Liver (tissue), 9 donors: ENCODE measurements around the gene HASPIN. TPM values are rescaled to one million over a fixed set of nuclear protein-coding genes. Genes with fewer than 3 reads are reported as not detected.

Experiments
- DNase-seq: peaks from one replicate; pipeline ENCODE4 v3.0.0-alpha.2; 2017; ENCODE audit warnings: low spot score
- H3K27ac ChIP-seq, 2 donors: one replicate each; pipeline ENCODE4 v1.7.0; 2013; ENCODE audit warnings: inconsistent platforms in 2 of 2, low read length in 2 of 2, control low read depth in 1 of 2, low read depth in 1 of 2, mild to moderate bottlenecking in 1 of 2
- H3K27me3 ChIP-seq, 4 donors: one replicate each; pipeline versions ENCODE4 v1.6.1 to v1.7.0; 2013; ENCODE audit warnings: low read length in 3 of 4, inconsistent platforms in 1 of 4, mild to moderate bottlenecking in 1 of 4, moderate library complexity in 1 of 4; ENCODE audit not compliant: control insufficient read depth in 4 of 4, insufficient read depth in 4 of 4
- H3K36me3 ChIP-seq, 4 donors: one replicate each; pipeline versions ENCODE4 v1.6.1 to v1.7.0; 2013; ENCODE audit warnings: low read length in 3 of 4, mild to moderate bottlenecking in 3 of 4, low read depth in 1 of 4, moderate library complexity in 1 of 4; ENCODE audit not compliant: control insufficient read depth in 4 of 4, insufficient read depth in 3 of 4
- H3K4me1 ChIP-seq, 4 donors: one replicate each; pipeline versions ENCODE4 v1.6.1 to v1.7.0; 2013; ENCODE audit warnings: low read length in 3 of 4, mild to moderate bottlenecking in 3 of 4, moderate library complexity in 1 of 4; ENCODE audit not compliant: control insufficient read depth in 4 of 4, insufficient read depth in 4 of 4
- H3K4me3 ChIP-seq, 3 donors: one replicate each; pipeline versions ENCODE4 v1.6.1 to v1.7.0; 2013; ENCODE audit warnings: low read length in 3 of 3, control low read depth in 1 of 3, low read depth in 1 of 3, mild to moderate bottlenecking in 1 of 3
- H3K9ac ChIP-seq, 2 donors: one replicate each; pipeline ENCODE4 v1.7.0; 2013; ENCODE audit warnings: low read length in 2 of 2, mild to moderate bottlenecking in 2 of 2, moderate library complexity in 2 of 2, control low read depth in 1 of 2, low read depth in 1 of 2
- H3K9me3 ChIP-seq, 4 donors: one replicate each; pipeline versions ENCODE4 v1.6.1 to v1.7.0; 2013; ENCODE audit warnings: low read length in 3 of 4; ENCODE audit not compliant: control insufficient read depth in 4 of 4
- EGR1 ChIP-seq, 2 donors: IDR thresholded peaks; 2 replicates each; pipeline ENCODE4 v1.6.1; 2016 to 2018; ENCODE audit warnings: antibody characterized with exemption in 2 of 2, low read depth in 2 of 2
- FOXA1 ChIP-seq: IDR thresholded peaks from 2 replicates; pipeline ENCODE4 v1.6.1; 2016; ENCODE audit warnings: antibody characterized with exemption
- FOXA2 ChIP-seq: IDR thresholded peaks from 2 replicates; pipeline ENCODE4 v1.6.1; 2016; ENCODE audit warnings: antibody characterized with exemption
- GABPA ChIP-seq, 2 donors: IDR thresholded peaks in 1 of 2; conservative IDR thresholded peaks in 1 of 2; 2 replicates each; pipeline ENCODE4 v1.6.1; 2016; ENCODE audit warnings: antibody characterized with exemption in 2 of 2, mild to moderate bottlenecking in 1 of 2, moderate library complexity in 1 of 2
- HNF4A ChIP-seq, 2 donors: conservative IDR thresholded peaks; 2 replicates each; pipeline ENCODE4 v1.6.1; 2016; ENCODE audit warnings: antibody characterized with exemption in 2 of 2, mild to moderate bottlenecking in 2 of 2
- HNF4G ChIP-seq: IDR thresholded peaks from 2 replicates; pipeline ENCODE4 v1.6.1; 2016; ENCODE audit warnings: antibody characterized with exemption
- JUND ChIP-seq, 2 donors: IDR thresholded peaks; 2 replicates each; pipeline ENCODE4 v1.6.1; 2016; ENCODE audit warnings: antibody characterized with exemption in 2 of 2
- NR2F2 ChIP-seq: IDR thresholded peaks from 2 replicates; pipeline ENCODE4 v1.6.1; 2016; ENCODE audit warnings: antibody characterized with exemption
- RAD21 ChIP-seq, 2 donors: IDR thresholded peaks; 2 replicates each; pipeline ENCODE4 v1.6.1; 2016; ENCODE audit warnings: antibody characterized with exemption in 2 of 2, mild to moderate bottlenecking in 2 of 2
- RXRA ChIP-seq, 2 donors: IDR thresholded peaks; 2 replicates each; pipeline ENCODE4 v1.6.1; 2017 to 2018; ENCODE audit warnings: antibody characterized with exemption in 2 of 2, mild to moderate bottlenecking in 1 of 2
- SP1 ChIP-seq: IDR thresholded peaks from 2 replicates; pipeline ENCODE4 v1.6.1; 2018; ENCODE audit warnings: antibody characterized with exemption, mild to moderate bottlenecking
- TAF1 ChIP-seq: conservative IDR thresholded peaks from 2 replicates; pipeline ENCODE4 v1.6.1; 2016; ENCODE audit warnings: antibody characterized with exemption, mild to moderate bottlenecking
- YY1 ChIP-seq: IDR thresholded peaks from 2 replicates; pipeline ENCODE4 v1.6.1; 2016; ENCODE audit warnings: antibody characterized with exemption, mild to moderate bottlenecking
- WGBS: extraction: QIAGEN DNeasy Blood & Tissue Kit; methylation state at CpG from one replicate; pipeline ENCODE4 v1.1.7; 2013; 5-methylcytosine and 5-hydroxymethylcytosine counted together
- polyA plus RNA-seq, 2 donors: library from polyadenylated mRNA; stranded (reverse) in 1 of 2; unstranded in 1 of 2; fragments of 200-250 nt in 1 of 2; fragments of >200 nt in 1 of 2; fragmentation: Nextera tagmentation in 1 of 2; extraction: Ambion mirVana in 1 of 2; gene quantifications; one replicate each; pipeline versions ENCODE4 v1.2.1 to v1.2.3, GENCODE V29; 2013 to 2015
- total RNA-seq, 2 donors: library from RNA; depleted of rRNA; stranded (reverse); fragments of >200 nt; gene quantifications; one replicate each; pipeline ENCODE4 v1.2.3, GENCODE V29; 2014
- TF ChIP-seq, protein P1 (sequence below): IDR thresholded peaks from 2 replicates; pipeline ENCODE4 v1.6.1; 2016; ENCODE audit warnings: antibody characterized with exemption
- TF ChIP-seq, protein P2 (sequence below): IDR thresholded peaks from 2 replicates; pipeline ENCODE4 v1.6.1; 2016; ENCODE audit warnings: antibody characterized with exemption
- TF ChIP-seq, protein P3 (sequence below): IDR thresholded peaks from 2 replicates; pipeline ENCODE4 v1.6.1; 2016; ENCODE audit warnings: antibody characterized with exemption, mild to moderate bottlenecking
- TF ChIP-seq, protein P4 (sequence below): fragments of 150-350 bp; IDR thresholded peaks from 2 replicates; pipeline ENCODE4 v1.5.1; 2017; ENCODE audit warnings: improper control_type of control experiment, low read depth, low read length; ENCODE audit not compliant: missing input control
- TF ChIP-seq, protein P5 (sequence below): IDR thresholded peaks from 2 replicates; pipeline ENCODE4 v1.6.1; 2016; ENCODE audit warnings: antibody characterized with exemption
- donor health status: healthy.
- donor health status: healthy.
- donor health status: healthy.
- donor health status: healthy.
- donor health status: healthy.

Gene HASPIN
- total and polyA plus RNA-seq, 4 donors, result 0.08 to 5.8 (median 0.28) TPM; not detected in 1

DNA sequence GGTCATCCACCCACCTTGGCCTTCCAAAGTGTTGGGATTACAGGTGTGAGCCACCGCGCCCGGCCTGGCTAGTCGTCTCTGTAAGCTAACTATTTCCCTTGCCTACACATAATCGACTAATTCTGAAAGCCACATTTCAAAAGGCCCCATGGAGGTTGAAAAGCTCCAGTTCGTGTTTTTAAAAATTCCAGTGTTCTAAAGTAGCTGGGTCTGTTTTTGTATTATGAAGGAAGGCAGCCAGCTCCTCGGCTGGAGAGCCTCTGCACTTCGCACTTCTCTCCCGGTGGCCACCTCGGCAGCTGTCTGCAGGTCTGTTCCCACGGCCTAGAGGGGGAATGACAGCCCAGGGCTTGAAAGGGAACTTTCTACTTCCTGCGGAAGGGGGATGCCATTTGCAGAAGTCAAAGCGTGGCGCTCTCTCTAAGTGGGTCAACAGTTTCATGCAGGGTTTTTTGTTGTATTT, 16.9 kb downstream of the HASPIN start:
- Histone ChIP-seq H3K36me3 (no peaks in the 10 kb centered on the region), H3K9me3 (no peaks in the 10 kb centered on the region), H3K27me3 (no peaks in the 10 kb centered on the region), H3K9ac (no peak overlapping the region), H3K4me1 (peaks cover 0 to 11% (median 3%) of the 10 kb centered on the region in 4 donors), H3K4me3 (no peak overlapping the region), H3K27ac (no peak overlapping the region)
- DNase-seq, result no peak
- 77% methylated on average over 14 of the region's 14 CpGs for WGBS
- TF ChIP-seq HNF4G (no peak), EGR1 (IDR thresholded peaks at IDR 0.05; ENCODE audit: low read depth in 2 of 2) (no peak), GABPA (IDR thresholded peaks at IDR 0.05 in 1 of 2, conservative IDR thresholded peaks at IDR 0.05 in 1 of 2) (no peak), FOXA2 (no peak)
- TF ChIP-seq, protein P1, sequence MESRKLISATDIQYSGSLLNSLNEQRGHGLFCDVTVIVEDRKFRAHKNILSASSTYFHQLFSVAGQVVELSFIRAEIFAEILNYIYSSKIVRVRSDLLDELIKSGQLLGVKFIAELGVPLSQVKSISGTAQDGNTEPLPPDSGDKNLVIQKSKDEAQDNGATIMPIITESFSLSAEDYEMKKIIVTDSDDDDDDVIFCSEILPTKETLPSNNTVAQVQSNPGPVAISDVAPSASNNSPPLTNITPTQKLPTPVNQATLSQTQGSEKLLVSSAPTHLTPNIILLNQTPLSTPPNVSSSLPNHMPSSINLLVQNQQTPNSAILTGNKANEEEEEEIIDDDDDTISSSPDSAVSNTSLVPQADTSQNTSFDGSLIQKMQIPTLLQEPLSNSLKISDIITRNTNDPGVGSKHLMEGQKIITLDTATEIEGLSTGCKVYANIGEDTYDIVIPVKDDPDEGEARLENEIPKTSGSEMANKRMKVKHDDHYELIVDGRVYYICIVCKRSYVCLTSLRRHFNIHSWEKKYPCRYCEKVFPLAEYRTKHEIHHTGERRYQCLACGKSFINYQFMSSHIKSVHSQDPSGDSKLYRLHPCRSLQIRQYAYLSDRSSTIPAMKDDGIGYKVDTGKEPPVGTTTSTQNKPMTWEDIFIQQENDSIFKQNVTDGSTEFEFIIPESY, result no peak
- TF ChIP-seq, protein P2, sequence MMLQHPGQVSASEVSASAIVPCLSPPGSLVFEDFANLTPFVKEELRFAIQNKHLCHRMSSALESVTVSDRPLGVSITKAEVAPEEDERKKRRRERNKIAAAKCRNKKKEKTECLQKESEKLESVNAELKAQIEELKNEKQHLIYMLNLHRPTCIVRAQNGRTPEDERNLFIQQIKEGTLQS, result no peak
- TF ChIP-seq, protein P3, sequence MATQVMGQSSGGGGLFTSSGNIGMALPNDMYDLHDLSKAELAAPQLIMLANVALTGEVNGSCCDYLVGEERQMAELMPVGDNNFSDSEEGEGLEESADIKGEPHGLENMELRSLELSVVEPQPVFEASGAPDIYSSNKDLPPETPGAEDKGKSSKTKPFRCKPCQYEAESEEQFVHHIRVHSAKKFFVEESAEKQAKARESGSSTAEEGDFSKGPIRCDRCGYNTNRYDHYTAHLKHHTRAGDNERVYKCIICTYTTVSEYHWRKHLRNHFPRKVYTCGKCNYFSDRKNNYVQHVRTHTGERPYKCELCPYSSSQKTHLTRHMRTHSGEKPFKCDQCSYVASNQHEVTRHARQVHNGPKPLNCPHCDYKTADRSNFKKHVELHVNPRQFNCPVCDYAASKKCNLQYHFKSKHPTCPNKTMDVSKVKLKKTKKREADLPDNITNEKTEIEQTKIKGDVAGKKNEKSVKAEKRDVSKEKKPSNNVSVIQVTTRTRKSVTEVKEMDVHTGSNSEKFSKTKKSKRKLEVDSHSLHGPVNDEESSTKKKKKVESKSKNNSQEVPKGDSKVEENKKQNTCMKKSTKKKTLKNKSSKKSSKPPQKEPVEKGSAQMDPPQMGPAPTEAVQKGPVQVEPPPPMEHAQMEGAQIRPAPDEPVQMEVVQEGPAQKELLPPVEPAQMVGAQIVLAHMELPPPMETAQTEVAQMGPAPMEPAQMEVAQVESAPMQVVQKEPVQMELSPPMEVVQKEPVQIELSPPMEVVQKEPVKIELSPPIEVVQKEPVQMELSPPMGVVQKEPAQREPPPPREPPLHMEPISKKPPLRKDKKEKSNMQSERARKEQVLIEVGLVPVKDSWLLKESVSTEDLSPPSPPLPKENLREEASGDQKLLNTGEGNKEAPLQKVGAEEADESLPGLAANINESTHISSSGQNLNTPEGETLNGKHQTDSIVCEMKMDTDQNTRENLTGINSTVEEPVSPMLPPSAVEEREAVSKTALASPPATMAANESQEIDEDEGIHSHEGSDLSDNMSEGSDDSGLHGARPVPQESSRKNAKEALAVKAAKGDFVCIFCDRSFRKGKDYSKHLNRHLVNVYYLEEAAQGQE, result no peak

DNA sequence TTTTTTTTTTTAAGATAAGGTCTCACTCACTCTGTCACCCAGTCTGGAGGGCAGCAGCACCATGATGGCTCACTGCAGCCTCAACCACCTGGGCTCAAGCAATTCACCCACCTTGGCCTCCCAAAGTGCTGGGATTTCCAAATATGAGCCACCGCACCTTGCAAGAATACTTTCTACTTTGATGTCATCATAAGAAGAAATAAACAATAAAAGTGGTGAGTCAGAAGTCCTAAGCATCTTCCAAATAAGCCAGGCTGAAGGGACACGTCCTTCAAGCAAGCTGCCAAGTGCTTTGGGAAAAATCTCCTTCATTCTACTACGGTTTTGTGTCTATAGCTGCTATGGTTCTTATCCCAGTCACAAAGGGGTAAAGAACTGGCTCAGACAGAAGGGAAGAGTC, 20.3 kb downstream of the HASPIN start:
- H3K27ac ChIP-seq, result no peak overlapping the region
- no peaks in the 10 kb centered on the region for H3K36me3 ChIP-seq
- H3K4me3 ChIP-seq, result no peak overlapping the region
- 75% methylated on average over 3 of the region's 3 CpGs for WGBS
- H3K9me3 ChIP-seq, result no peaks in the 10 kb centered on the region
- H3K9ac ChIP-seq, result no peak overlapping the region
- H3K27me3 ChIP-seq, result no peaks in the 10 kb centered on the region
- TF ChIP-seq, protein P3, result no peak
- TF ChIP-seq HNF4A (conservative IDR thresholded peaks at IDR 0.05) (no peak), TAF1 (no peak), SP1 (no peak), EGR1 (IDR thresholded peaks at IDR 0.05; ENCODE audit: low read depth in 2 of 2) (no peak), RAD21 (IDR thresholded peaks at IDR 0.05) (no peak), YY1 (no peak), FOXA1 (no peak), RXRA (IDR thresholded peaks at IDR 0.05) (no peak), HNF4G (no peak), GABPA (IDR thresholded peaks at IDR 0.05 in 1 of 2, conservative IDR thresholded peaks at IDR 0.05 in 1 of 2) (no peak), FOXA2 (no peak), JUND (IDR thresholded peaks at IDR 0.05) (no peak), NR2F2 (no peak)
- TF ChIP-seq, protein P4, sequence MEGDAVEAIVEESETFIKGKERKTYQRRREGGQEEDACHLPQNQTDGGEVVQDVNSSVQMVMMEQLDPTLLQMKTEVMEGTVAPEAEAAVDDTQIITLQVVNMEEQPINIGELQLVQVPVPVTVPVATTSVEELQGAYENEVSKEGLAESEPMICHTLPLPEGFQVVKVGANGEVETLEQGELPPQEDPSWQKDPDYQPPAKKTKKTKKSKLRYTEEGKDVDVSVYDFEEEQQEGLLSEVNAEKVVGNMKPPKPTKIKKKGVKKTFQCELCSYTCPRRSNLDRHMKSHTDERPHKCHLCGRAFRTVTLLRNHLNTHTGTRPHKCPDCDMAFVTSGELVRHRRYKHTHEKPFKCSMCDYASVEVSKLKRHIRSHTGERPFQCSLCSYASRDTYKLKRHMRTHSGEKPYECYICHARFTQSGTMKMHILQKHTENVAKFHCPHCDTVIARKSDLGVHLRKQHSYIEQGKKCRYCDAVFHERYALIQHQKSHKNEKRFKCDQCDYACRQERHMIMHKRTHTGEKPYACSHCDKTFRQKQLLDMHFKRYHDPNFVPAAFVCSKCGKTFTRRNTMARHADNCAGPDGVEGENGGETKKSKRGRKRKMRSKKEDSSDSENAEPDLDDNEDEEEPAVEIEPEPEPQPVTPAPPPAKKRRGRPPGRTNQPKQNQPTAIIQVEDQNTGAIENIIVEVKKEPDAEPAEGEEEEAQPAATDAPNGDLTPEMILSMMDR, result no peak
- TF ChIP-seq, protein P1, result no peak
- TF ChIP-seq, protein P2, result no peak
- TF ChIP-seq, protein P5, sequence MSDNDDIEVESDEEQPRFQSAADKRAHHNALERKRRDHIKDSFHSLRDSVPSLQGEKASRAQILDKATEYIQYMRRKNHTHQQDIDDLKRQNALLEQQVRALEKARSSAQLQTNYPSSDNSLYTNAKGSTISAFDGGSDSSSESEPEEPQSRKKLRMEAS, result no peak
- no peaks in the 10 kb centered on the region for H3K4me1 ChIP-seq
- DNase-seq, result no peak
